B cell (primary cell): Measurements from ENCODE around the gene SMIM20. TPM values are rescaled to one million over a fixed set of nuclear protein-coding genes. Genes with fewer than 3 reads are reported as not detected.

ENCODE experiments used
- ATAC-seq: fragments of 200-7000 bp; cut with Tn5 transposase; one replicate; pipeline ENCODE4 v1.10.0; 2021; ENCODE audit warnings: low read depth, mild to moderate bottlenecking, moderate number of reproducible peaks, moderate library complexity
- CTCF ChIA-PET: fragments of 350-600 bp; sonication (Branson Sonifier 250); formaldehyde crosslinking; loops from one replicate; lab custom pipeline; 2021; ENCODE audit warnings: antibody characterized with exemption, inconsistent platforms; lab: Charles Lee
- POLR2A ChIA-PET: fragments of 350-600 bp; sonication (Branson Sonifier 250); formaldehyde crosslinking; loops from one replicate; lab custom pipeline; 2021; ENCODE audit warnings: antibody characterized with exemption; lab: Charles Lee
- DNase-seq: peaks from one replicate; pipeline ENCODE4 v3.0.0; 2013
- H2AFZ ChIP-seq: 2 replicates; pipeline ENCODE4 v1.6.1; 2012; ENCODE audit warnings: mild to moderate bottlenecking, low read depth, low read length; ENCODE audit not compliant: insufficient read depth, poor library complexity, severe bottlenecking
- H3K27ac ChIP-seq, 2 donors: 1 replicate in 1 of 2; 2 replicates in 1 of 2; pipeline ENCODE4 v1.5.1; 2012 to 2013; ENCODE audit warnings: low read length in 2 of 2, mild to moderate bottlenecking in 2 of 2, moderate library complexity in 1 of 2
- H3K27me3 ChIP-seq, 4 experiments: fragments of 200-600 bp in 1 of 4; sonication (generic) in 1 of 4; replicated peaks in 1 of 4; 1 replicate in 2 of 4; 2 replicates in 2 of 4; pipeline versions ENCODE4 v1.6.1 to v1.7.0; 2013 to 2016; ENCODE audit warnings: low read length in 3 of 4, mild to moderate bottlenecking in 2 of 4, mixed read lengths in 1 of 4, moderate library complexity in 1 of 4; ENCODE audit not compliant: insufficient read depth in 4 of 4, control insufficient read depth in 3 of 4; ENCODE audit errors: control extremely low read depth in 1 of 4
- H3K36me3 ChIP-seq, 2 experiments: replicated peaks in 1 of 2; 1 replicate in 1 of 2; 2 replicates in 1 of 2; pipeline versions ENCODE4 v1.6.1 to v1.7.1; 2013; ENCODE audit warnings: low read length in 1 of 2; ENCODE audit not compliant: insufficient read depth in 2 of 2, control insufficient read depth in 1 of 2; ENCODE audit errors: control extremely low read depth in 1 of 2, extremely low read depth in 1 of 2
- H3K4me1 ChIP-seq, 2 donors: fragments of 200-600 bp in 1 of 2; sonication (generic) in 1 of 2; 1 replicate in 1 of 2; 2 replicates in 1 of 2; pipeline versions ENCODE4 v1.5.1 to v1.6.1; 2013 to 2017; ENCODE audit warnings: low read length in 2 of 2; ENCODE audit not compliant: control insufficient read depth in 2 of 2, insufficient read depth in 2 of 2
- H3K4me2 ChIP-seq: replicated peaks from 2 replicates; pipeline ENCODE3; 2012; ENCODE audit warnings: mild to moderate bottlenecking, low read depth, low read length; ENCODE audit not compliant: poor library complexity, severe bottlenecking
- H3K4me3 ChIP-seq, 5 experiments: fragments of 200-600 bp in 1 of 5; sonication (generic) in 1 of 5; 1 replicate in 3 of 5; 2 replicates in 2 of 5; pipeline versions ENCODE4 v1.5.1 to v1.7.0; 2011 to 2016; ENCODE audit warnings: low read length in 4 of 5, mild to moderate bottlenecking in 4 of 5, low read depth in 2 of 5, control low read depth in 1 of 5, moderate library complexity in 1 of 5; ENCODE audit not compliant: insufficient read depth in 1 of 5; ENCODE audit errors: control extremely low read depth in 1 of 5, extremely low read depth in 1 of 5
- H3K79me2 ChIP-seq: fragments of 200-600 bp; sonication (generic); one replicate; pipeline ENCODE4 v1.6.0; 2016; ENCODE audit warnings: low read length; ENCODE audit not compliant: control insufficient read depth, insufficient read depth
- H3K9ac ChIP-seq: fragments of 200-600 bp; sonication (generic); 2 replicates; pipeline ENCODE4 v1.6.1; 2017; ENCODE audit warnings: mild to moderate bottlenecking, low read length, moderate library complexity
- H3K9me3 ChIP-seq, 3 donors: one replicate each; pipeline versions ENCODE4 v1.6.1 to v1.7.1; 2013; ENCODE audit warnings: low read length in 2 of 3; ENCODE audit not compliant: control insufficient read depth in 2 of 3, insufficient read depth in 1 of 3; ENCODE audit errors: control extremely low read depth in 1 of 3
- H4K20me1 ChIP-seq: 2 replicates; pipeline ENCODE4 v1.6.0; 2012; ENCODE audit warnings: mild to moderate bottlenecking, low read length; ENCODE audit not compliant: insufficient read depth, control insufficient read depth, poor library complexity, severe bottlenecking
- H3K27ac Mint-ChIP-seq: one replicate; pipeline ENCODE4 v1.8.0; 2021; ENCODE audit warnings: mixed read lengths
- H3K27me3 Mint-ChIP-seq: one replicate; pipeline ENCODE4 v1.8.0; 2021; ENCODE audit warnings: mixed read lengths
- H3K4me1 Mint-ChIP-seq: one replicate; pipeline ENCODE4 v1.8.0; 2021; ENCODE audit warnings: mixed read lengths
- H3K4me3 Mint-ChIP-seq: one replicate; pipeline ENCODE4 v1.8.0; 2021; ENCODE audit warnings: mixed read lengths
- H3K9me3 Mint-ChIP-seq: one replicate; pipeline ENCODE4 v1.8.0; 2022; ENCODE audit warnings: mixed read lengths; ENCODE audit not compliant: insufficient read depth
- CTCF ChIP-seq: fragments of 200-600 bp; IDR thresholded peaks from one replicate; pipeline ENCODE4 v1.8.0; 2022; ENCODE audit warnings: antibody characterized with exemption, mild to moderate bottlenecking
- EZH2 ChIP-seq: IDR thresholded peaks from 2 replicates; pipeline ENCODE4 v1.6.1; 2012; ENCODE audit warnings: borderline replicate concordance, low read depth, mild to moderate bottlenecking, moderate library complexity, low read length; ENCODE audit not compliant: insufficient read depth, poor library complexity, severe bottlenecking
- WGBS: methylation state at CpG from one replicate; pipeline ENCODE4 v1.1.5; 2013; ENCODE audit warnings: missing lambda C conversion rate; ENCODE audit not compliant: insufficient coverage; 5-methylcytosine and 5-hydroxymethylcytosine counted together
- intact Hi-C: fragments of 100-400 bp; cut with micrococcal nuclease; formaldehyde crosslinking; loops from one replicate; pipeline ENCODE4 v1.10.0; 2022
- polyA plus RNA-seq: library from polyadenylated mRNA; depleted of rRNA; stranded (reverse); fragments of >200 nt; gene quantifications from 2 replicates; pipeline ENCODE4 v1.2.3, GENCODE V29; 2012
- total RNA-seq, 2 donors: library from RNA; stranded (reverse); fragments of 120-200 nt in 1 of 2; gene quantifications; 1 replicate in 1 of 2; 2 replicates in 1 of 2; pipeline versions ENCODE4 v1.2.3 to v1.2.4, GENCODE V29; 2013 to 2022

SMIM20 gene
- total and polyA plus RNA-seq, 2 donors (not counting 1 experiment from before 2014, with no cell fraction given): 12.6 to 20.2 TPM

GRCh38 chr4:25879991-25880651 lies 33.9 kb upstream of the SMIM20 start:
- H3K79me2 ChIP-seq: peaks cover 24% of the 10 kb centered on the region
- no peaks in the 10 kb centered on the region for H4K20me1 ChIP-seq
- H3K4me1 ChIP-seq: peaks cover 70 to 76% of the 10 kb centered on the region in 2 donors
- ATAC-seq (peak; percentile 48), DNase-seq (peak; percentile 68)
- peaks cover 2% of the 10 kb centered on the region for H3K9me3 Mint-ChIP-seq
- H3K4me3 ChIP-seq: no peak overlapping the region
- TF ChIP-seq CTCF: no peak
- peak overlapping the region; percentile 45 for H3K4me2 ChIP-seq
- H3K36me3 ChIP-seq: no peaks in the 10 kb centered on the region
- WGBS: 68% methylated on average over 3 of the region's 7 CpGs
- no peaks in the 10 kb centered on the region for H3K27me3 ChIP-seq
- peaks cover 0 to 3% (median 0%) of the 10 kb centered on the region in 3 donors for H3K9me3 ChIP-seq
- peak overlapping the region; percentile 70 to 71 for H3K27ac ChIP-seq
- intact Hi-C loops: no loop called here
- H3K27ac Mint-ChIP-seq: peak overlapping the region; percentile 97
- H3K9ac ChIP-seq: no peak overlapping the region
- peaks cover 80% of the 10 kb centered on the region for H3K4me1 Mint-ChIP-seq
- H3K27me3 Mint-ChIP-seq: no peaks in the 10 kb centered on the region
- POLR2A ChIA-PET: interaction anchor here (1.9 to 3.2 kb wide), 2 partner anchors 12 to 33 kb away, joined by 4 to 16 read pairs; partner anchors contain the start of gene SMIM20
- CTCF ChIA-PET: interaction anchor here (1.2 to 1.4 kb wide), 2 partner anchors 24 to 38 kb away, joined by 3 to 4 read pairs; no protein-coding TSS in a partner anchor
- H3K4me3 Mint-ChIP-seq: peak overlapping the region; percentile 82
- no peak overlapping the region for H2AFZ ChIP-seq

- intact Hi-C loops: no loop called here
- POLR2A ChIA-PET: no interaction called here
- ATAC-seq: no peak
- Mint-ChIP-seq H3K9me3 (peaks cover 2% of the 10 kb centered on the region), H3K27me3 (no peaks in the 10 kb centered on the region), H3K27ac (no peak overlapping the region), H3K4me3 (no peak overlapping the region), H3K4me1 (peaks cover 74% of the 10 kb centered on the region)
- TF ChIP-seq CTCF (no peak), EZH2 (no peak)
- H3K79me2 ChIP-seq: peaks cover 24% of the 10 kb centered on the region
- no peak overlapping the region for H3K9ac ChIP-seq
- no peaks in the 10 kb centered on the region for H4K20me1 ChIP-seq
- H3K36me3 ChIP-seq: no peaks in the 10 kb centered on the region
- H3K27me3 ChIP-seq: no peaks in the 10 kb centered on the region
- H3K4me3 ChIP-seq: no peak overlapping the region
- 100% methylated on average over 1 of the region's 4 CpGs for WGBS
- no peak overlapping the region for H3K4me2 ChIP-seq
- CTCF ChIA-PET: interaction anchor here (1.2 to 1.4 kb wide), 2 partner anchors 33 to 39 kb away, joined by 3 read pairs; partner anchors contain the start of gene SMIM20
- H3K4me1 ChIP-seq: peaks cover 61 to 66% of the 10 kb centered on the region in 2 donors
- no peak overlapping the region for H3K27ac ChIP-seq
- DNase-seq: no peak
- H2AFZ ChIP-seq: no peak overlapping the region
- H3K9me3 ChIP-seq: peaks cover 0 to 3% (median 0%) of the 10 kb centered on the region in 3 donors
Observed at GRCh38 chr4:25881193-25881592, 32.8 kb upstream of the SMIM20 start.
